GM18498 (cell line): Measurements from ENCODE around the gene SYNPO2.
"Not testable (repeated sequence)": the region's sequence is repeated elsewhere in the genome, so short reads cannot be mapped to it uniquely, and the experiment has no call there.

Source experiments
- ATAC-seq: cut with Tn5 transposase; IDR thresholded peaks from one replicate; pipeline ENCODE4 v1.9.1; 2021; ENCODE audit warnings: mild to moderate bottlenecking, moderate library complexity; ENCODE audit not compliant: unreplicated experiment

SYNPO2 gene

GRCh38 chr4:118995693-118996391 lies 107.2 kb downstream of the SYNPO2 start:
- ATAC-seq, result no peak

GRCh38 chr4:118997601-118998000 lies 108.9 kb downstream of the SYNPO2 start:
- ATAC-seq, result no peak

- no peak for ATAC-seq
Observed at GRCh38 chr4:118999919-119000318, 111.3 kb downstream of the SYNPO2 start.

GRCh38 chr4:119000400-119000799 lies 111.7 kb downstream of the SYNPO2 start:
- no peak for ATAC-seq

GRCh38 chr4:119002476-119002875 lies 113.8 kb downstream of the SYNPO2 start:
- ATAC-seq, result no peak

- not testable (repeated sequence) for ATAC-seq
Observed at GRCh38 chr4:119003001-119003400, 114.3 kb downstream of the SYNPO2 start.

- no peak for ATAC-seq
Observed at GRCh38 chr4:119005928-119006460, 117.3 kb downstream of the SYNPO2 start.

- no peak for ATAC-seq
Observed at GRCh38 chr4:119008761-119009160, 120.1 kb downstream of the SYNPO2 start.

GRCh38 chr4:119010221-119010620 lies 121.6 kb downstream of the SYNPO2 start:
- not testable (repeated sequence) for ATAC-seq

GRCh38 chr4:119010909-119011606 lies 122.4 kb downstream of the SYNPO2 start:
- no peak for ATAC-seq

- ATAC-seq, result no peak
Observed at GRCh38 chr4:119011607-119011988, 122.9 kb downstream of the SYNPO2 start.

GRCh38 chr4:119014658-119015057 lies 126.0 kb downstream of the SYNPO2 start:
- no peak for ATAC-seq

- ATAC-seq, result no peak
Observed at GRCh38 chr4:119016636-119017035, 128.0 kb downstream of the SYNPO2 start.

- no peak for ATAC-seq
Observed at GRCh38 chr4:119017636-119018035, 129.0 kb downstream of the SYNPO2 start.

GRCh38 chr4:119020158-119020557 lies 131.5 kb downstream of the SYNPO2 start:
- ATAC-seq, result no peak

GRCh38 chr4:119022520-119022919 lies 133.9 kb downstream of the SYNPO2 start:
- not testable (repeated sequence) for ATAC-seq

- ATAC-seq, result no peak
Observed at GRCh38 chr4:119024102-119024501, 135.4 kb downstream of the SYNPO2 start.

GRCh38 chr4:119025420-119025819 lies 136.8 kb downstream of the SYNPO2 start:
- no peak for ATAC-seq

- no peak for ATAC-seq
Observed at GRCh38 chr4:119025916-119026661, 137.4 kb downstream of the SYNPO2 start.

- no peak for ATAC-seq
Observed at GRCh38 chr4:119026662-119027444, 138.2 kb downstream of the SYNPO2 start.

- no peak for ATAC-seq
Observed at GRCh38 chr4:119027811-119028210, 139.2 kb downstream of the SYNPO2 start.
